Stimulated activated CD8-positive, alpha-beta memory T cell treated with anti-CD3 and anti-CD28 coated beads, Interleukin-12 subunit alpha, Interleukin-12 subunit beta, amount 100 ng/mL, for 1 hour (primary cell): Measurements from ENCODE around the gene TREML2.

Experiments used
- DNase-seq: peaks from one replicate; pipeline ENCODE4 v3.0.0-alpha.2; 2020; ENCODE audit warnings: low read depth

TREML2 gene

DNA sequence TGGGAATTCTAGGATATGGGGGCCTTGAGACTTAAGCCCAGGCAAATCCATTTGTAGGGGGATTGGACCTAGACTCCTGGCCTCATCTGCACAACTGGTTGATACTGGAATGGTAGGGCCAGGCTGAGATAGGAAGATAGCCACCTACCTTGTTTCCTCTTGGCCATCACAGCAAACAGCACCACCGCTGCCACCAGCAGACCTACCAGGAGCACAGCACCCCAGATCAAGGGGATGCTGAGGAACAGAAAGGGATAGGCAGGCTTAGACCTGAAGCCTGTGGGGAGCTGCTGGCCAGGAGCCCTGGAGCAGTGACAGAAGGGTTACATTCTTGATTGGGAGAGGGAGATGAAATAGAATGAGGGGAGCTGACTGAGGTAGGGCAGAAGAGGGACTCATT, 50.3 kb downstream of the TREML2 start:
- no peak for DNase-seq

GRCh38 chr6:41147917-41148316, 53.0 kb downstream of the TREML2 start:
- DNase-seq = no peak
